BJ (cell line): ENCODE measurements around the gene CYP2U1. TPM values are rescaled to one million over a fixed set of nuclear protein-coding genes. Genes with fewer than 3 reads are reported as not detected.
"Not testable (repeated sequence)": the region's sequence is repeated elsewhere in the genome, so short reads cannot be mapped to it uniquely, and the experiment has no call there.

Experiments
- CTCF ChIA-PET: fragments of 350-600 bp; formaldehyde crosslinking; extraction: SDS; loops from one replicate; lab custom pipeline; 2021; ENCODE audit warnings: antibody characterized with exemption, inconsistent platforms; lab: Yijun Ruan, JAX
- POLR2A ChIA-PET: fragments of 300-600 bp; sonication (Branson Sonifier 250); formaldehyde crosslinking; extraction: SDS; loops from one replicate; lab custom pipeline; 2021; ENCODE audit warnings: antibody characterized with exemption; lab: Charles Lee
- DNase-seq: peaks from one replicate; pipeline ENCODE4 v3.0.0-alpha.2; 2011; ENCODE audit warnings: low read depth
- H3K27me3 ChIP-seq: 2 replicates; pipeline ENCODE4 v1.6.0; 2011; ENCODE audit warnings: low read length; ENCODE audit not compliant: control insufficient read depth, insufficient read depth
- H3K36me3 ChIP-seq: 2 replicates; pipeline ENCODE4 v1.5.1; 2011; ENCODE audit warnings: low read length; ENCODE audit not compliant: control insufficient read depth, insufficient read depth
- H3K4me3 ChIP-seq: 2 replicates; pipeline ENCODE4 v1.5.1; 2011; ENCODE audit warnings: low read depth, mild to moderate bottlenecking, control low read depth, low read length
- CTCF ChIP-seq: IDR thresholded peaks from 2 replicates; pipeline ENCODE4 v1.5.1; 2011; ENCODE audit warnings: low read depth, mild to moderate bottlenecking, control low read depth, inconsistent platforms, low read length, moderate library complexity; ENCODE audit not compliant: insufficient read depth
- polyA plus RNA-seq: library from polyadenylated mRNA; depleted of rRNA; stranded (reverse); fragments of >200 nt; gene quantifications from 2 replicates; pipeline ENCODE4 v1.2.3, GENCODE V29; 2011

CYP2U1 gene
- polyA plus RNA-seq, 1 experiment, result 7.6 TPM

- no peak for DNase-seq
- no peak for TF ChIP-seq CTCF
- CTCF ChIA-PET, result no interaction called here
- no peak overlapping the region for H3K4me3 ChIP-seq
- POLR2A ChIA-PET, result no interaction called here
- H3K36me3 ChIP-seq, result no peaks in the 10 kb centered on the region; the same call in 1 of the 2 replicates
- H3K27me3 ChIP-seq, result no peaks in the 10 kb centered on the region
Measured at GRCh38 chr4:107956011-107956410, 24.7 kb downstream of the CYP2U1 start.

GRCh38 chr4:107966903-107967302 lies 35.6 kb downstream of the CYP2U1 start:
- H3K36me3 ChIP-seq, result no peaks in the 10 kb centered on the region
- TF ChIP-seq CTCF, result no peak
- CTCF ChIA-PET, result no interaction called here

GRCh38 chr4:107967519-107967918 lies 36.2 kb downstream of the CYP2U1 start:
- POLR2A ChIA-PET, H3K36me3 ChIP-seq, DNase-seq, H3K27me3 ChIP-seq, H3K4me3 ChIP-seq, CTCF ChIA-PET: not testable (repeated sequence)

More at GRCh38 chr4:107966903-107967302, 35.6 kb downstream of the CYP2U1 start:
- H3K27me3 ChIP-seq, result no peaks in the 10 kb centered on the region
- POLR2A ChIA-PET, result no interaction called here
- no peak overlapping the region for H3K4me3 ChIP-seq
- DNase-seq, result no peak

- H3K36me3 ChIP-seq, H3K4me3 ChIP-seq, DNase-seq, H3K27me3 ChIP-seq, POLR2A ChIA-PET, CTCF ChIA-PET: not testable (repeated sequence)
Measured at GRCh38 chr4:107967921-107968320, 36.6 kb downstream of the CYP2U1 start.

GRCh38 chr4:107970063-107970798 lies 38.9 kb downstream of the CYP2U1 start:
- ChIA-PET POLR2A (no interaction called here), CTCF (interaction anchor here (0.6 kb wide), 1 partner anchor 61 kb away, joined by 4 read pairs; no protein-coding TSS in a partner anchor)
- Histone ChIP-seq H3K4me3 (no peak overlapping the region), H3K36me3 (no peaks in the 10 kb centered on the region), H3K27me3 (no peaks in the 10 kb centered on the region)
- TF ChIP-seq CTCF, result no peak
- no peak for DNase-seq

GRCh38 chr4:107972605-107973004 lies 41.3 kb downstream of the CYP2U1 start:
- DNase-seq, result no peak
- Histone ChIP-seq H3K27me3 (no peaks in the 10 kb centered on the region), H3K4me3 (no peak overlapping the region), H3K36me3 (no peaks in the 10 kb centered on the region)
- TF ChIP-seq CTCF, result no peak
- POLR2A ChIA-PET, result no interaction called here
- CTCF ChIA-PET, result no interaction called here
